ENCODE results near the gene COL18A1.
"Not testable (repeated sequence)": the region's sequence is repeated elsewhere in the genome, so short reads cannot be mapped to it uniquely, and the experiment has no call there.

Gene COL18A1

GRCh38 chr21:45404730-45405270 lies at the start of gene COL18A1:
TSS of gene COL18A1 (plus strand) at chr21:45405165. CDS start at chr21:45405231, 66 bp downstream.
- peak; percentile 78 to 82 for DNase-seq
- TF ChIP-seq GATA1 (IDR thresholded peaks at IDR 0.05; ENCODE audit: low read depth, low read length) (no peak), POLR2A (IDR thresholded peaks at IDR 0.05; ENCODE audit: low read length) (no peak)

- no peak for DNase-seq
- TF ChIP-seq GATA1 (IDR thresholded peaks at IDR 0.05; ENCODE audit: low read depth, low read length) (no peak), POLR2A (IDR thresholded peaks at IDR 0.05; ENCODE audit: low read length) (no peak)
Measured at GRCh38 chr21:45355573-45355972, 49.4 kb upstream of the COL18A1 start.

- DNase-seq, result peak; percentile 13 to 26
- TF ChIP-seq GATA1 (IDR thresholded peaks at IDR 0.05; ENCODE audit: low read depth, low read length) (no peak), POLR2A (IDR thresholded peaks at IDR 0.05; ENCODE audit: low read length) (no peak)
Measured at GRCh38 chr21:45356251-45356650, 48.7 kb upstream of the COL18A1 start.

- no peak for DNase-seq
Measured at GRCh38 chr21:45356653-45357435, 48.1 kb upstream of the COL18A1 start.

GRCh38 chr21:45357436-45358260 lies 47.3 kb upstream of the COL18A1 start:
- no peak for TF ChIP-seq POLR2A (IDR thresholded peaks at IDR 0.05; ENCODE audit: low read length)
- no peak for DNase-seq

More at GRCh38 chr21:45356653-45357435, 48.1 kb upstream of the COL18A1 start:
- TF ChIP-seq GATA1 (IDR thresholded peaks at IDR 0.05; ENCODE audit: low read depth, low read length), result no peak
- no peak for TF ChIP-seq POLR2A (IDR thresholded peaks at IDR 0.05; ENCODE audit: low read length)

GRCh38 chr21:45358261-45358670 lies 46.7 kb upstream of the COL18A1 start:
- TF ChIP-seq POLR2A (IDR thresholded peaks at IDR 0.05; ENCODE audit: low read length) (no peak), GATA1 (IDR thresholded peaks at IDR 0.05; ENCODE audit: low read depth, low read length) (no peak)
- DNase-seq, result no peak

GRCh38 chr21:45358711-45359310 lies 46.2 kb upstream of the COL18A1 start:
- TF ChIP-seq POLR2A (IDR thresholded peaks at IDR 0.05; ENCODE audit: low read length) (no peak), GATA1 (IDR thresholded peaks at IDR 0.05; ENCODE audit: low read depth, low read length) (no peak)
- DNase-seq, result no peak

GRCh38 chr21:45359451-45360217 lies 45.3 kb upstream of the COL18A1 start:
- TF ChIP-seq GATA1 (IDR thresholded peaks at IDR 0.05; ENCODE audit: low read depth, low read length), result no peak
- TF ChIP-seq POLR2A (IDR thresholded peaks at IDR 0.05; ENCODE audit: low read length), result no peak
- no peak for DNase-seq

- DNase-seq, result no peak
- no peak for TF ChIP-seq POLR2A (IDR thresholded peaks at IDR 0.05; ENCODE audit: low read length)
Measured at GRCh38 chr21:45361033-45361997, 43.6 kb upstream of the COL18A1 start.

- no peak for TF ChIP-seq GATA1 (IDR thresholded peaks at IDR 0.05; ENCODE audit: low read depth, low read length)
- TF ChIP-seq POLR2A (IDR thresholded peaks at IDR 0.05; ENCODE audit: low read length), result no peak
- DNase-seq, result no peak
Measured at GRCh38 chr21:45362077-45362747, 42.8 kb upstream of the COL18A1 start.

- no peak for DNase-seq
- no peak for TF ChIP-seq GATA1 (IDR thresholded peaks at IDR 0.05; ENCODE audit: low read depth, low read length)
- TF ChIP-seq POLR2A (IDR thresholded peaks at IDR 0.05; ENCODE audit: low read length), result no peak
Measured at GRCh38 chr21:45362748-45363145, 42.2 kb upstream of the COL18A1 start.

GRCh38 chr21:45363272-45363671 lies 41.7 kb upstream of the COL18A1 start:
- not testable (repeated sequence) for DNase-seq

Measured in erythroblast (primary cell).